CD14-positive monocyte (primary cell): ENCODE results near the gene SP110. TPM values are rescaled to one million over a fixed set of nuclear protein-coding genes. Genes with fewer than 3 reads are reported as not detected.

Experiments
- DNase-seq, 3 donors: peaks; one replicate each; pipeline ENCODE4 v3.0.0-alpha.2; 2011 to 2022
- H2AFZ ChIP-seq: 2 replicates; pipeline ENCODE4 v1.6.0; 2012; ENCODE audit warnings: mild to moderate bottlenecking, low read depth, low read length, inconsistent platforms; ENCODE audit not compliant: insufficient read depth, poor library complexity, severe bottlenecking
- H3K27ac ChIP-seq, 2 donors: 1 replicate in 1 of 2; 2 replicates in 1 of 2; pipeline ENCODE4 v1.5.1; 2012 to 2013; ENCODE audit warnings: low read length in 2 of 2, control low read depth in 1 of 2, inconsistent platforms in 1 of 2, low read depth in 1 of 2, mild to moderate bottlenecking in 1 of 2
- H3K27me3 ChIP-seq, 2 donors: one replicate each; pipeline versions ENCODE4 v1.6.0 to v1.6.1; 2011 to 2013; ENCODE audit warnings: low read length in 2 of 2; ENCODE audit not compliant: control insufficient read depth in 2 of 2, insufficient read depth in 2 of 2
- H3K36me3 ChIP-seq, 2 donors: replicated peaks in 1 of 2; 1 replicate in 1 of 2; 2 replicates in 1 of 2; pipeline versions ENCODE4 v1.5.1 to v1.6.1; 2012 to 2013; ENCODE audit warnings: low read length in 2 of 2, control low read depth in 1 of 2, inconsistent platforms in 1 of 2, mild to moderate bottlenecking in 1 of 2; ENCODE audit not compliant: insufficient read depth in 2 of 2, control insufficient read depth in 1 of 2
- H3K4me1 ChIP-seq, 2 donors: 1 replicate in 1 of 2; 2 replicates in 1 of 2; pipeline versions ENCODE4 v1.5.1 to v1.6.1; 2012 to 2013; ENCODE audit warnings: low read length in 2 of 2, control low read depth in 1 of 2, inconsistent platforms in 1 of 2, mild to moderate bottlenecking in 1 of 2, moderate library complexity in 1 of 2; ENCODE audit not compliant: insufficient read depth in 2 of 2, control insufficient read depth in 1 of 2
- H3K4me2 ChIP-seq: replicated peaks from 2 replicates; pipeline ENCODE3; 2012; ENCODE audit warnings: low read length, moderate library complexity, mild to moderate bottlenecking; ENCODE audit not compliant: poor library complexity, severe bottlenecking; ENCODE audit errors: extremely low read depth
- H3K4me3 ChIP-seq, 3 experiments: fragments of 200-600 bp in 1 of 3; sonication (generic) in 1 of 3; replicated peaks in 1 of 3; 1 replicate in 2 of 3; 2 replicates in 1 of 3; pipeline ENCODE4 v1.5.1; 2011 to 2013; ENCODE audit warnings: low read length in 3 of 3, mild to moderate bottlenecking in 3 of 3, control low read depth in 2 of 3, low read depth in 2 of 3, inconsistent platforms in 1 of 3, moderate library complexity in 1 of 3
- H3K79me2 ChIP-seq: 2 replicates; pipeline ENCODE4 v1.6.0; 2012; ENCODE audit warnings: mild to moderate bottlenecking, control low read depth, inconsistent platforms, low read length, moderate library complexity; ENCODE audit not compliant: insufficient read depth
- H3K9ac ChIP-seq: 2 replicates; pipeline ENCODE4 v1.6.0; 2017; ENCODE audit warnings: low read length, mild to moderate bottlenecking; ENCODE audit not compliant: insufficient read depth, poor library complexity, severe bottlenecking
- H3K9me3 ChIP-seq, 2 donors: replicated peaks in 1 of 2; 1 replicate in 1 of 2; 2 replicates in 1 of 2; pipeline versions ENCODE4 v1.5.1 to v1.6.1; 2012 to 2013; ENCODE audit warnings: low read length in 2 of 2, control low read depth in 1 of 2; ENCODE audit not compliant: control insufficient read depth in 1 of 2, insufficient read depth in 1 of 2
- H4K20me1 ChIP-seq: 2 replicates; pipeline ENCODE4 v1.6.0; 2012; ENCODE audit warnings: mild to moderate bottlenecking, low read length, control low read depth, moderate library complexity; ENCODE audit not compliant: insufficient read depth
- H3K27ac Mint-ChIP-seq, 7 donors: one replicate each; pipeline ENCODE4 v1.8.0; 2020; ENCODE audit warnings: mild to moderate bottlenecking in 7 of 7, mixed read lengths in 7 of 7, moderate library complexity in 6 of 7, inconsistent platforms in 2 of 7
- H3K27me3 Mint-ChIP-seq, 3 donors: one replicate each; pipeline ENCODE4 v1.8.0; 2021 to 2022; ENCODE audit warnings: low read depth in 3 of 3, mild to moderate bottlenecking in 3 of 3, mixed read lengths in 3 of 3, moderate library complexity in 3 of 3, inconsistent platforms in 1 of 3
- H3K36me3 Mint-ChIP-seq, 2 donors: one replicate each; pipeline ENCODE4 v1.8.0; 2020; ENCODE audit warnings: mixed read lengths in 2 of 2, inconsistent platforms in 1 of 2, mild to moderate bottlenecking in 1 of 2
- H3K4me1 Mint-ChIP-seq: one replicate; pipeline ENCODE4 v1.8.0; 2020; ENCODE audit warnings: mild to moderate bottlenecking, mixed read lengths
- H3K4me3 Mint-ChIP-seq, 2 donors: one replicate each; pipeline ENCODE4 v1.8.0; 2020; ENCODE audit warnings: mild to moderate bottlenecking in 2 of 2, mixed read lengths in 2 of 2, moderate library complexity in 1 of 2
- H3K9me3 Mint-ChIP-seq, 7 donors: one replicate each; pipeline ENCODE4 v1.8.0; 2020 to 2022; ENCODE audit warnings: mixed read lengths in 7 of 7, mild to moderate bottlenecking in 6 of 7, moderate library complexity in 6 of 7, inconsistent platforms in 2 of 7
- CTCF ChIP-seq: fragments of 200-600 bp; IDR thresholded peaks from one replicate; pipeline ENCODE4 v1.8.0; 2022; ENCODE audit warnings: antibody characterized with exemption, mild to moderate bottlenecking
- WGBS: methylation state at CpG from one replicate; pipeline ENCODE4 v1.1.5; 2013; ENCODE audit warnings: missing lambda C conversion rate; ENCODE audit not compliant: insufficient coverage; 5-methylcytosine and 5-hydroxymethylcytosine counted together
- intact Hi-C, 2 donors: fragments of 100-400 bp; cut with micrococcal nuclease; formaldehyde crosslinking; loops; one replicate each; pipeline versions ENCODE4 v1.15.0 to v1.15.1; 2023
- polyA plus RNA-seq, 3 donors: library from polyadenylated mRNA; depleted of rRNA in 1 of 3; unstranded in 2 of 3; stranded (reverse) in 1 of 3; fragments of 300-500 nt in 2 of 3; fragments of >200 nt in 1 of 3; fragmentation: Illumina TruSeq in 2 of 3; gene quantifications; 1 replicate in 2 of 3; 2 replicates in 1 of 3; pipeline ENCODE4 v1.2.3, GENCODE V29; 2012 to 2021

Gene SP110
- polyA plus RNA-seq, 3 donors, result 39.1 to 66.1 (median 65.5) TPM

- Mint-ChIP-seq H3K4me1 (peaks cover 42% of the 10 kb centered on the region), H3K27me3 (no peaks in the 10 kb centered on the region), H3K27ac (peak overlapping the region; percentile 85 to 99 (median 97)), H3K4me3 (peak overlapping the region; percentile 97 to 99), H3K9me3 (no peaks in the 10 kb centered on the region), H3K36me3 (peaks cover 12 to 34% of the 10 kb centered on the region in 2 donors)
- Histone ChIP-seq H3K27ac (peak overlapping the region in 1 of 2 donors; percentile 94), H3K9ac (no peak overlapping the region), H3K4me3 (peak overlapping the region; percentile 80 to 99 (median 96)), H3K79me2 (peaks cover 43% of the 10 kb centered on the region), H4K20me1 (peaks cover 43% of the 10 kb centered on the region), H3K4me1 (peaks cover 29 to 52% of the 10 kb centered on the region in 2 donors), H3K4me2 (peak overlapping the region; percentile 87), H3K36me3 (peaks cover 33 to 35% of the 10 kb centered on the region in 2 donors), H3K27me3 (no peaks in the 10 kb centered on the region), H2AFZ (no peak overlapping the region), H3K9me3 (no peaks in the 10 kb centered on the region)
- DNase-seq, result peak; percentile 67 to 89 (median 79)
- no CpG with 5 or more reads among the region's 2 CpGs for WGBS
- intact Hi-C loops, result loop anchor here (5.0 to 10.0 kb wide), 2 partner anchors 109 to 196 kb away; partner anchors contain the start of genes SP100 (in 1 of the 2) and SP140L (in 1 of the 2)
- no peak for TF ChIP-seq CTCF
Measured at GRCh38 chr2:230218421-230218820, 1.4 kb downstream of the SP110 start.

GRCh38 chr2:230217424-230217823 lies 2.4 kb downstream of the SP110 start:
- Mint-ChIP-seq H3K27ac (peak overlapping the region in 2 of 7 donors; percentile 26 to 97), H3K4me1 (peaks cover 37% of the 10 kb centered on the region), H3K9me3 (no peaks in the 10 kb centered on the region), H3K4me3 (peak overlapping the region in 1 of 2 donors; percentile 99), H3K27me3 (no peaks in the 10 kb centered on the region), H3K36me3 (peaks cover 12 to 44% of the 10 kb centered on the region in 2 donors)
- intact Hi-C loops, result loop anchor here (5.0 to 10.0 kb wide), 2 partner anchors 110 to 197 kb away; partner anchors contain the start of genes SP100 (in 1 of the 2) and SP140L (in 1 of the 2)
- H3K27ac ChIP-seq, result peak overlapping the region in 1 of 2 donors; percentile 94
- no peaks in the 10 kb centered on the region for H3K9me3 ChIP-seq
- no peaks in the 10 kb centered on the region for H3K27me3 ChIP-seq
- peak overlapping the region; percentile 87 for H3K4me2 ChIP-seq
- no peak for DNase-seq
- H3K4me3 ChIP-seq, result peak overlapping the region in 1 of 3 experiments; percentile 96
- H3K4me1 ChIP-seq, result peaks cover 29 to 43% of the 10 kb centered on the region in 2 donors
- no peak overlapping the region for H3K9ac ChIP-seq
- peaks cover 52% of the 10 kb centered on the region for H4K20me1 ChIP-seq
- H3K36me3 ChIP-seq, result peaks cover 43 to 45% of the 10 kb centered on the region in 2 donors
- no peak for TF ChIP-seq CTCF
- no peak overlapping the region for H2AFZ ChIP-seq
- H3K79me2 ChIP-seq, result peaks cover 43% of the 10 kb centered on the region
- 43% methylated on average over 1 of the region's 3 CpGs for WGBS
